Inflammatory macrophage (primary cell): ENCODE results near the gene SYNE2.
"Not testable (repeated sequence)": the region's sequence is repeated elsewhere in the genome, so short reads cannot be mapped to it uniquely, and the experiment has no call there.

Experiments
- DNase-seq, 2 donors: peaks; one replicate each; pipeline ENCODE4 v3.0.0-alpha.2; 2020 to 2022

SYNE2 gene

DNA sequence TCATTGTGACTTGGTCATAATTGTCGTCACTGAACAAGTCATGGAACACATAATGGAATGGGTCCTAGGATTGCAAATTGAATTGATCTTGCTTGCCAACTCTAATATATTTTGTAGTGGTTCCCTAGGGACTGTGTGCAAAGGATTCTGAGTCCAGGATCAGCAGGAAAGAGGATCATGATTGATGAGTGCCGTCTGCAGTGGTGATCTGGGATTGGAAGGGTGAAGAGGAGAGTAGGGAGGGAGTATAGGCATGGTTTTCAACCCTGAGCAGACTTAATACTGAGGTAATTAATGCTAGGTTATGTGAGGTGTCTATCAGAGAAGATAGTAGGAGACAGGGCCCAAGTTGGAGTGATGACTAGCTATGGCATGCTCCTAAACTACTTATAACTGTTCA, 272.5 kb downstream of the SYNE2 start:
- no peak for DNase-seq

DNA sequence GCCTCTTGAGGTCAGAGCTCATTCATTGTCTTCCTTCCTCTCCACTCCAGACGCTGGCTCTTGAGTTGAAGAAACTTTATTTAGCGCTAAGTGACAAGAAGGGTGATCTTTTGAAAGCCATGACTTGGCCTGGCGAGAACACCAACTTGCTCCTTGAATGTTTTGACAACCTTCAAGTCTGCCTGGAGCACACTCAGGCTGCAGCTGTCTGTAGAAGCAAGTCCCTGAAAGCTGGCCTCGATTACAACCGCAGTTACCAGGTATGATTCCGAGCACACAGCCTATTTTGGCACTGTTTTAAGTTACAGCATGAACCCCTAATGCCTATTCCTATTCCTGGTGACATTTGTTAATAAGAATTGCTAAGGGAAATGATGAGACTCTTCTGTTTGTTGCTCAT, 273.7 kb downstream of the SYNE2 start:
- no peak for DNase-seq

DNA sequence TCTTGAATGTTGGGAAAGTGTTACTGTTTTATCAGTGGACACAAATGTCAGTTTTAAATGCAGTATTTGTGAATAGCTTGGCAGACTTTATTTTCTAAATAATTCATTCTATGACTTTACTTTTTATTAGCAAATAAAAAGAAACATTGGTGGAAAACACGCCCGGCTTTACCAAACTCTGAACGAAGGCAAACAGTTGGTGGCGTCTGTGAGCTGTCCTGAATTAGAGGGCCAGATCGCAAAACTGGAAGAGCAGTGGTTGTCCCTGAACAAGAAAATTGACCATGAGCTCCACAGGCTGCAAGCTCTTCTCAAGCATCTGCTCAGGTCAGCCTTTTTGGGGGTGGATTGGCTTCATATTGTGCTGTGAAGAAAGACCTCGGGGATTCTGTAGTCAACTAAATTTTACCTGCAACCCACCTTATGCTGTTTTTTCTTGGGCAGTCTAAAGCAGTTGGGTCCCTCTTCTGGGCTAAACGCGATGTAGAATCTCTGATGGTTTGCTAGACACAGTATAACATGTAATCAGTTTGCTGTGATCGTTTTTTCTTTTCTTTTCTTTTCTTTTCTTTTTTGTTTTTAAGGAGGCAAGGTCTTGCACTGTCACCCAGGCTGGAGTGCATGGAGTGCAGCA, 285.0 kb downstream of the SYNE2 start:
- DNase-seq: no peak

GRCh38 chr14:64147126-64147790, 294.5 kb downstream of the SYNE2 start:
- no peak for DNase-seq

GRCh38 chr14:64149921-64150320, 297.1 kb downstream of the SYNE2 start:
- no peak for DNase-seq

- DNase-seq: no peak
These were observed 305.8 kb downstream of the SYNE2 start for GRCh38 chr14:64158608-64159007.

GRCh38 chr14:64159588-64159987, 306.8 kb downstream of the SYNE2 start:
- no peak for DNase-seq

DNA sequence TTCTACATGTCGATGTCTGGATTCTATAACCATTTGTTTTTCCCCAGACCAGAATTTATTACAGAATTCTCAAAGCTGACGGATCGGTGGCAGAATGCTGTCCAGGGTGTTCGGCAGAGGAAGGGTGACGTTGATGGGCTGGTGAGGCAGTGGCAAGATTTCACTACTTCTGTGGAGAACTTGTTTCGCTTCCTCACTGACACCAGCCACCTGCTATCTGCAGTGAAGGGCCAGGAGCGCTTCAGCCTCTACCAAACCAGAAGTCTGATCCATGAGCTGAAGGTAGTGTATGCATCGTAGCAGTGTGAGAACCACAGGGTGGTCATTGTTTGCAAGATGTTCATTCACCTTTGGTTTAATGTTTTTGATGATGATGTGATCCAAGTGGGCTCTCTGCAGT, 317.4 kb downstream of the SYNE2 start:
- DNase-seq: no peak

GRCh38 chr14:64174922-64175782, 322.3 kb downstream of the SYNE2 start:
- no peak for DNase-seq

DNA sequence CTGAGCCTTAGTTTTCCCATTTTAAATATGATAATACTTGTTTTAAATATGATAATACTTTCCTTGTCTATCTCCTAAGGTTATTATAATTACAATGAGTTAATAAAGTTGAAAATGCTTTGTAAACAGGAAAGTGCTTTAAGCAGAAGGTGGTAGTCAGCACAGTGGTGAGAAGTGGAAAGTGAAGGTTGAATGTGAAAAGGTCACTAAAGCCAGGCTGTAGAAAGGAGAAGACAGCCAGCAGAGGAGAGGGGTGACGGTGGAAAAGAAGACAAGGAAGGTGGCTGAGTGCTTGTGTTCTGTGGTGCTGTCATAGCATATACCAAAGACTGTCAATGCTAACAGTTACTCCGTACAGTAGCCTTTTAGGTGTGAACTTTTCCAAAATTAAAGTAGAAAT, 323.5 kb downstream of the SYNE2 start:
- no peak for DNase-seq

DNA sequence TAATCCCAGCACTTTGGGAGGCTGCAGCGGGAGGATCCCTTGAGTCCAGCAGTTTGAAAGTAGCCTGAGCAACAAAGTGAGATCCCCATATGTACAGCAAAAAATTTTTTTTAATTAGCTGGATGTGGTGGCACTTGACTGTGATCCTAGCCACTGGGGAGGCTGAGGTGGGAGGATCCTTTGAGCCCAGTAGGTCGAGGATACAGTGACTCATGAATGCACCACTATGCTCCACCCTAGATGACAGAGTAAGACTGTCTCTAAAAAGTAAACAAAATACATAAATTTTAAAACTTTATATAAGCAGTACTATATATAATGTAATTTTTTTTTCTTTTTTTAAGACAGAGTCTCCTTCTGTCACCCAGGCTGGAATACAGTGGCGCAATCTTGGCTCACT, 326.0 kb downstream of the SYNE2 start:
- no peak for DNase-seq

DNA sequence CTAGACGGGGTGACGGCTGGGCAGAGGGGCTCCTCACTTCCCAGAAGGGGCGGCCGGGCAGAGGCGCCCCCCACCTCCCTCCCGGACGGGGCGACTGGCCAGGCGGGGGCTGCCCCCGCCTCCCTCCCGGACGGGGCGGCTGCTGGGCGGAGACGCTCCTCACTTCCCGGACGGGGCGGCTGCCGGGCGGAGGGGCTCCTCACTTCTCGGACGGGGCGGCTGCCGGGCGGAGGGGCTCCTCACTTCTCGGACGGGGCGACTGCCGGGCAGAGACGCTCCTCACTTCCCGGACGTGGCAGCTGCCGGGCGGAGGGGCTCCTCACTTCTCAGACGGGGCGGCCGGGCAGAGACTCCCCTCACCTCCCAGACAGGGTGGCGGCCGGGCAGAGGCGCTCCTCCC, 330.1 kb downstream of the SYNE2 start:
- DNase-seq: not testable (repeated sequence)

DNA sequence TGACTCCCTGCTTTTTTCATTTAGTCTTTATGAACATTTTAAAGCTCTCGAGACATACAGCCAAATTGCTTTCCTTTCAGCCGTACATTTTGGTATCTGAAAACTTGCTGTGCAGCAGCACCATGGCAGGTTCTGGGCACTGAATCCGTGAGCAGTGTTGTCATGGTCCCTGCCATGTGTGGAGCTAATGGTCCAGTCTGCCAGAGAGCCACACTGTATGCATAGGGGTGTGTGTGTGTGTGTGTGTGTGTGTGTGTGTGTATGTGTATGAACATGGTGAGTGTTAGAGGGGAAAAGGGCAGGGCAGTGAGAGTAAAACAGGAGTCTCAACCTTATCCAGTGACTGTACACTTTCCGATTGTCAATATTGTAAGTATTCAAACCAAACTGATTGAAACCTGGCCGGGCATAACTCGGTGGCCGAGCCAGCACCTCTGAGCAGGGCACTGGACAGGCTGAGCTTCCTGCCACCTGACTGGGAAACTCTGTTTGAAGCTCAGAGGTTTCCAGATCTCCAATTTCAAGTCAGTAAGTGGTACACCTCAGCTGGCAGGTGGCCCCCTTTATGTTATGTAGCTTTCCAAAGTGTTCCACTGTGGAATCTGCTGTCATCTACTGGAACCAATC, 331.4 kb downstream of the SYNE2 start:
- no peak for DNase-seq

DNA sequence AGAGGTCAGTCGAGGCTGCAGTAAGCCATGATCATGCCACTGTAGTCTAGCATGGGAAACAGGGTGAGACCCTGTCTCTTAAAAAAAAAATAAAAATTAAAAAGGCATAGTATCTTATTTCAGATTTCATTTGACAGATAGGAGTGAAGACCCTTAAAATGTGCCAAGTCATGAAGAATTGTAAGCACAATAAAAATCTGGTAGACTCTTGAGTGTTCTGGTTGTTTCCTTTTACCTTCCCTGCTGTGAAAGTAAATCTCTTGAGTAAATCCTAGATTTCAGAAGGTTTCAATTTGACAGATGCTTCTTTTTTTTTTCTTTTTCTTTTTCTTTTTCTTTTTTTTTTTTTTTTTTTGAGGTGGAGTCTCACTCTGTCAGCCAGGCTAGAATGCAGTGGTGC, 332.4 kb downstream of the SYNE2 start:
- DNase-seq: no peak

- DNase-seq: no peak
These were observed 333.7 kb downstream of the SYNE2 start for GRCh38 chr14:64186231-64187129.

DNA sequence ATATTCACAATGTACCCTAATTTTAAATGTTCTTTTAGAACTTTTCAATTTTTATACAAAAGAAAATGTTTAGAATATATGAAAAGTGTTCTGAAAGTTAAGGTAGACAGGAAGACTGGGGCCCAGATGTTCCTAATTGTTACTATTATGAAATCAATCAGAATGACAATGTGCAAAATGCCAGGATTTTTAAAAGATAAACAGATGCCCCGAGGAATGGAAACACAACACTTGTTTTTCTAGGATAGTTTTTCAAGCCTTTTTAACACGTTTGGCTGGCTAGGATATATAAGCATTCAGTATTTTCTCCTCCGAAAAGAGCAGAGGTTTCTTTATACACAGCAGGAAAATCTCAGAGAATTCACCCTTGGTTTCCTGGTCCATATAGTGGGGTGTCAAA, 334.5 kb downstream of the SYNE2 start:
- DNase-seq: no peak

DNA sequence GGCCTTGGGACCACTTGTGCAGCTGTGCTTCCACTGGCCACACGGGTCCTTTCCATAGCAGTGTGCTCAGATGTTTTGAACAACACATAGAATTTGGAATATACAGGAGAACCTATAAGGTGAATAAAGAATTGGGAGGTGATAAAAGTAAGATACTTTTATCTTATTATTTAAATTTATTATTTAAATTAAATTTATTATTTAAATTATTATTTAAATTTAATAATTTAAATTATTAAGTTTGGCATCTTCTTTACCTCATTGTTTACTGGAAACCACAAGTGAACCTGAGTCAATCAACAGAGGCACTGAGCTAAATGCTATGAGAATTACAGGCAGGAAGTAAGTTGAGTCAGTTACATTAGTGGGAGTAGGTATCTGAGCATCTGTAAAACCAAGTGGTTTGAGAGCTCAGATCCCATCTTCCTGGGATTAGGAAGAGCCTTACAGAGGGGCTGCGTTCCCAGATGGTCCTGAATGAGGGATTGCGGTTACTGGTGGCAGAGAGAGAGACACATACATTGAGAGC, 338.2 kb downstream of the SYNE2 start:
- DNase-seq: no peak

DNA sequence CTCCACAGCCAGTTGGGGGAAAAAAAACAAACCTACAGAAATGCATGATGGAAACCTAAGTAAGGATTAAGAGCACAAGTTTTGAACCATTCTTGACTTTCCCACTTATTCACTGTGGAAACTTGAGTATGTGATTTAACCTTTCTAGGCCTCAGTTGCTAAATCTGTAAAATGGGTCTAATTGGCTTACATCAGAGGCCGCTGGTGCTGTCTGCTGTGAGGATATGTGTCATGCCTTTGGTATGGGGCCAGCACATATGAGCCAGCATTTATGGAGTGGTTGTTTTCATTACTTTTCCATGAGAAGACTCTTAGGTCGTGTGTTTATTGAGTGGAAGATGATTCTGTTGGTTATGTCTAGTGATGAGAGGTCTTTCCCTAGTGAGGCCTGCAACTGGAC, 339.0 kb downstream of the SYNE2 start:
- DNase-seq: no peak

DNA sequence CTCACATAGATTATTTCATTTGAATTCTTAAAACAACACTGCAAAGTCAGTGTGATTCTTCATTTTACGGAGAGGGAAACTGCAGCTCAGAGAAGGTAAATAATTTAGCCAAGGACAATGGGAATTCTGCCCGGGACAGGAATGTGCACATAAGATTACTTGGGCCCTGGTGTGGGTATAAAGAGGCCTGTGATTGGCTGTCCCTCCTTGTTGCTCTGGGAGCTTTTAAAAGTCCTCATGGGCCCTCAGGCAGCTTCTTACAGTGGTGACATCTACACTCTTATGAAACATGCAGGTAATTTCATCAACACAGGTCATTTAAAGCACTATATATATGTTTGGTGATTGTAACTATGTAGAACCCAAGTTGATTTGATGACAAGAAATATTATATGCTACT, 341.0 kb downstream of the SYNE2 start:
- DNase-seq: no peak

- DNase-seq: no peak
These were observed 341.6 kb downstream of the SYNE2 start for GRCh38 chr14:64194404-64194803.

- no peak for DNase-seq
These were observed 342.4 kb downstream of the SYNE2 start for GRCh38 chr14:64195199-64195598.

DNA sequence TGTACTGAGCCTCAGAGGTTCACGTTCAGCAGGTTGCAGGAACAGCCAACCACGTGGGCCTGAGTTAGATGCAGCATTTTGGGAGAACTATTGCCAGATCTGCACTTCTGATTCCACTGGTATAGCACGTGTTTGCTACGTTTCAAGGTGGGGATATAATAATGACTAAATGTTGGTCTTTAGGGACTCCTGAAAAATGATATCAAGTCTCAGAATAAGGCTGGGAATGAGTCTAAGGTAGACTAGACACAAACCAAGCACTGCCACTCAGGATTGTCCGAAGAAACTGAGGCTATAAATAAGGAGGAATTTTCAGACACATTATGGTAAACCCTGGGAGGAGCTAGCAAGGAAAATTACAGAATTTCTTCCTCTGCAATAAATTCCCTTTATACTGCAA, 343.3 kb downstream of the SYNE2 start:
- no peak for DNase-seq
